Osteoblast (primary cell): ENCODE results near the gene NBR1. TPM values are rescaled to one million over a fixed set of nuclear protein-coding genes. Genes with fewer than 3 reads are reported as not detected.

Source experiments
- DNase-seq: peaks from one replicate; pipeline ENCODE4 v3.0.0; 2011; ENCODE audit warnings: low spot score, mixed read lengths; ENCODE audit not compliant: insufficient read length; ENCODE audit errors: missing footprints
- H2AFZ ChIP-seq: 2 replicates; pipeline ENCODE4 v1.6.0; 2011; ENCODE audit warnings: mild to moderate bottlenecking, low read length
- H3K27ac ChIP-seq: 2 replicates; pipeline ENCODE4 v1.5.1; 2011; ENCODE audit warnings: mild to moderate bottlenecking, low read depth, low read length, moderate library complexity
- H3K27me3 ChIP-seq: 2 replicates; pipeline ENCODE4 v1.6.0; 2012; ENCODE audit warnings: mild to moderate bottlenecking, control low read depth, inconsistent platforms, low read length, moderate library complexity; ENCODE audit not compliant: insufficient read depth
- H3K36me3 ChIP-seq: 2 replicates; pipeline ENCODE4 v1.5.1; 2011; ENCODE audit warnings: mild to moderate bottlenecking, low read length, control low read depth, moderate library complexity; ENCODE audit not compliant: insufficient read depth
- H3K4me1 ChIP-seq: 2 replicates; pipeline ENCODE4 v1.5.1; 2011; ENCODE audit warnings: mild to moderate bottlenecking, low read length, control low read depth, moderate library complexity; ENCODE audit not compliant: insufficient read depth
- H3K4me2 ChIP-seq: 2 replicates; pipeline ENCODE4 v1.6.0; 2011; ENCODE audit warnings: mild to moderate bottlenecking, low read length; ENCODE audit not compliant: insufficient read depth
- H3K4me3 ChIP-seq: fragments of 200-600 bp; sonication (generic); 3 replicates; pipeline ENCODE4 v1.5.1; 2012; ENCODE audit warnings: mild to moderate bottlenecking, low read length, inconsistent platforms; ENCODE audit not compliant: insufficient read depth
- H3K79me2 ChIP-seq: 2 replicates; pipeline ENCODE4 v1.6.0; 2012; ENCODE audit warnings: mild to moderate bottlenecking, low read length, control low read depth, inconsistent platforms; ENCODE audit not compliant: insufficient read depth
- H3K9me3 ChIP-seq: 2 replicates; pipeline ENCODE4 v1.5.1; 2011; ENCODE audit warnings: low read depth, low read length, control low read depth
- H4K20me1 ChIP-seq: 2 replicates; pipeline ENCODE4 v1.6.0; 2012; ENCODE audit warnings: mild to moderate bottlenecking, low read length, control low read depth; ENCODE audit not compliant: insufficient read depth
- total RNA-seq: library from RNA; depleted of rRNA; stranded (reverse); fragments of >200 nt; gene quantifications from 2 replicates; pipeline ENCODE4 v1.2.3, GENCODE V29; 2012
- TF ChIP-seq, protein P1 (sequence below): IDR thresholded peaks from 2 replicates; pipeline ENCODE4 v1.5.1; 2011; ENCODE audit warnings: mild to moderate bottlenecking, low read depth, low read length, moderate library complexity; ENCODE audit errors: extremely low read depth

NBR1 gene
- total RNA-seq, 1 donor = 121 TPM

- no peaks in the 10 kb centered on the region for H3K4me1 ChIP-seq
- no peak overlapping the region for H3K27ac ChIP-seq
- no peak for DNase-seq
- H3K4me2 ChIP-seq = no peak overlapping the region
- H3K27me3 ChIP-seq = no peaks in the 10 kb centered on the region
- no peak overlapping the region for H3K4me3 ChIP-seq
- TF ChIP-seq, protein P1, sequence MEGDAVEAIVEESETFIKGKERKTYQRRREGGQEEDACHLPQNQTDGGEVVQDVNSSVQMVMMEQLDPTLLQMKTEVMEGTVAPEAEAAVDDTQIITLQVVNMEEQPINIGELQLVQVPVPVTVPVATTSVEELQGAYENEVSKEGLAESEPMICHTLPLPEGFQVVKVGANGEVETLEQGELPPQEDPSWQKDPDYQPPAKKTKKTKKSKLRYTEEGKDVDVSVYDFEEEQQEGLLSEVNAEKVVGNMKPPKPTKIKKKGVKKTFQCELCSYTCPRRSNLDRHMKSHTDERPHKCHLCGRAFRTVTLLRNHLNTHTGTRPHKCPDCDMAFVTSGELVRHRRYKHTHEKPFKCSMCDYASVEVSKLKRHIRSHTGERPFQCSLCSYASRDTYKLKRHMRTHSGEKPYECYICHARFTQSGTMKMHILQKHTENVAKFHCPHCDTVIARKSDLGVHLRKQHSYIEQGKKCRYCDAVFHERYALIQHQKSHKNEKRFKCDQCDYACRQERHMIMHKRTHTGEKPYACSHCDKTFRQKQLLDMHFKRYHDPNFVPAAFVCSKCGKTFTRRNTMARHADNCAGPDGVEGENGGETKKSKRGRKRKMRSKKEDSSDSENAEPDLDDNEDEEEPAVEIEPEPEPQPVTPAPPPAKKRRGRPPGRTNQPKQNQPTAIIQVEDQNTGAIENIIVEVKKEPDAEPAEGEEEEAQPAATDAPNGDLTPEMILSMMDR = no peak
- H3K79me2 ChIP-seq = no peaks in the 10 kb centered on the region
- no peaks in the 10 kb centered on the region for H3K36me3 ChIP-seq
- H2AFZ ChIP-seq = no peak overlapping the region
- H4K20me1 ChIP-seq = no peaks in the 10 kb centered on the region
- H3K9me3 ChIP-seq = no peaks in the 10 kb centered on the region
These were observed 30.4 kb upstream of the NBR1 start for GRCh38 chr17:43140396-43141332.

GRCh38 chr17:43142153-43142552 lies 28.9 kb upstream of the NBR1 start:
- no peaks in the 10 kb centered on the region for H3K36me3 ChIP-seq
- H4K20me1 ChIP-seq = no peaks in the 10 kb centered on the region
- DNase-seq = no peak
- H3K79me2 ChIP-seq = no peaks in the 10 kb centered on the region
- no peaks in the 10 kb centered on the region for H3K27me3 ChIP-seq
- TF ChIP-seq, protein P1 = no peak
- H3K27ac ChIP-seq = no peak overlapping the region
- H3K4me3 ChIP-seq = no peak overlapping the region
- no peaks in the 10 kb centered on the region for H3K9me3 ChIP-seq
- no peak overlapping the region for H2AFZ ChIP-seq
- no peaks in the 10 kb centered on the region for H3K4me1 ChIP-seq
- no peak overlapping the region for H3K4me2 ChIP-seq

DNA sequence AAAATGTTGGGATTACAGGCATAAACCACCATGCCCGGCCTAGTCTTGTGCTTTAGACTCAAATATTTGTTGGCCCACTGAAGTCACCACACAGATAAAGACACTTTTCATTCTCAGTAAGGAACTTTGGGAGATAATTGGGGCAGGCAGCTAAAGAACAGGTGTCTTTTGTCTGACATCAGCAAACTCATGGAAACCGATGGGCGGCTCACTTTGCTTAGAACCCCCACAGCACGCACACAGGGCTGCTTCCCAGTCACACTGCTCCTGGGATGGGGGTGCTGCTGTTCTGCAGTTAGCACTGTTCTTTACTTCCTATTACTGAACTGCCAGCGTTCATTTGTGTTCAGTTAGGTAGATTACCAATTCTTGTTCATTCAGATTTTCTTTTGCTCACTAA lies 27.8 kb upstream of the NBR1 start:
- no peak overlapping the region for H3K27ac ChIP-seq
- no peak overlapping the region for H3K4me3 ChIP-seq
- DNase-seq = no peak

GRCh38 chr17:43146649-43147048 lies 24.4 kb upstream of the NBR1 start:
- Histone ChIP-seq H2AFZ (no peak overlapping the region), H3K27ac (no peak overlapping the region), H3K36me3 (no peaks in the 10 kb centered on the region), H3K9me3 (no peaks in the 10 kb centered on the region), H3K4me1 (no peaks in the 10 kb centered on the region), H3K27me3 (no peaks in the 10 kb centered on the region), H3K79me2 (no peaks in the 10 kb centered on the region), H3K4me3 (no peak overlapping the region), H3K4me2 (no peak overlapping the region), H4K20me1 (no peaks in the 10 kb centered on the region)
- peak; percentile 36 for DNase-seq
- TF ChIP-seq, protein P1 = no peak

More for the DNA sequence above, 27.8 kb upstream of the NBR1 start:
- Histone ChIP-seq H4K20me1 (no peaks in the 10 kb centered on the region), H2AFZ (no peak overlapping the region), H3K4me1 (no peaks in the 10 kb centered on the region), H3K27me3 (no peaks in the 10 kb centered on the region), H3K4me2 (no peak overlapping the region), H3K79me2 (no peaks in the 10 kb centered on the region), H3K9me3 (no peaks in the 10 kb centered on the region), H3K36me3 (no peaks in the 10 kb centered on the region)
- TF ChIP-seq, protein P1 = no peak
